IMR-90 (cell line): ENCODE results near the gene LSM14A. TPM values are rescaled to one million over a fixed set of nuclear protein-coding genes. Genes with fewer than 3 reads are reported as not detected.

Source experiments
- ATAC-seq: fragments of 200-7000 bp; cut with Tn5 transposase; 2 replicates; pipeline ENCODE4 v1.9.1; 2020; ENCODE audit warnings: low read depth, mild to moderate bottlenecking, moderate library complexity
- BruUV-seq: library from RNA; stranded (reverse); fragments of 400-500 nt; replicated peaks from 2 replicates; lab custom pipeline; 2021; lab: Mats Ljungman, UMichigan
- CTCF ChIA-PET: fragments of 300-600 bp; formaldehyde crosslinking; extraction: SDS; loops from one replicate; lab custom pipeline; 2021; ENCODE audit warnings: antibody characterized with exemption; lab: Yijun Ruan, JAX
- POLR2A ChIA-PET: fragments of 300-600 bp; sonication (Branson Sonifier 250); formaldehyde crosslinking; loops from one replicate; lab custom pipeline; 2022; ENCODE audit warnings: antibody characterized with exemption; ENCODE audit not compliant: unreplicated experiment; lab: Charles Lee
- DNase-seq: peaks from one replicate; pipeline ENCODE4 v3.0.0; 2013
- H2AFZ ChIP-seq: replicated peaks from 2 replicates; pipeline ENCODE3; 2013; ENCODE audit warnings: low read length, mild to moderate bottlenecking; ENCODE audit not compliant: poor library complexity
- H2AK5ac ChIP-seq: 2 replicates; pipeline ENCODE4 v1.6.1; 2013; ENCODE audit warnings: low read depth, low read length, inconsistent platforms
- H2AK9ac ChIP-seq: replicated peaks from 2 replicates; pipeline ENCODE3; 2013; ENCODE audit warnings: mild to moderate bottlenecking, low read depth, low read length, moderate library complexity; ENCODE audit not compliant: poor library complexity
- H2BK120ac ChIP-seq: 2 replicates; pipeline ENCODE4 v1.6.1; 2013; ENCODE audit warnings: low read depth, low read length, inconsistent platforms
- H2BK15ac ChIP-seq: 3 replicates; pipeline ENCODE4 v1.6.1; 2013; ENCODE audit warnings: low read depth, low read length, inconsistent platforms
- H2BK20ac ChIP-seq: 2 replicates; pipeline ENCODE4 v1.6.1; 2013; ENCODE audit warnings: low read depth, mild to moderate bottlenecking, inconsistent platforms, low read length, moderate library complexity
- H2BK5ac ChIP-seq: 2 replicates; pipeline ENCODE4 v1.6.1; 2013; ENCODE audit warnings: mild to moderate bottlenecking, low read depth, low read length, inconsistent platforms; ENCODE audit not compliant: poor library complexity, severe bottlenecking
- H3K14ac ChIP-seq: replicated peaks from 2 replicates; pipeline ENCODE4 v1.6.1; 2013; ENCODE audit warnings: low read depth, low read length, inconsistent platforms
- H3K18ac ChIP-seq: 2 replicates; pipeline ENCODE4 v1.6.1; 2013; ENCODE audit warnings: low read depth, low read length, control low read depth
- H3K23ac ChIP-seq: 2 replicates; pipeline ENCODE4 v1.6.1; 2013; ENCODE audit warnings: low read depth, low read length, inconsistent platforms
- H3K27ac ChIP-seq: 2 replicates; pipeline ENCODE4 v1.5.1; 2013; ENCODE audit warnings: mild to moderate bottlenecking, control low read depth, low read length; ENCODE audit not compliant: insufficient read depth
- H3K27me3 ChIP-seq: 2 replicates; pipeline ENCODE4 v1.6.1; 2013; ENCODE audit warnings: low read length; ENCODE audit not compliant: control insufficient read depth, insufficient read depth
- H3K36me3 ChIP-seq: 2 replicates; pipeline ENCODE4 v1.6.1; 2013; ENCODE audit warnings: low read length, mixed read lengths; ENCODE audit not compliant: control insufficient read depth, insufficient read depth
- H3K4ac ChIP-seq: 2 replicates; pipeline ENCODE4 v1.6.1; 2013; ENCODE audit warnings: low read depth, low read length, inconsistent platforms
- H3K4me1 ChIP-seq: 2 replicates; pipeline ENCODE4 v1.6.1; 2013; ENCODE audit warnings: low read length, mixed read lengths; ENCODE audit not compliant: control insufficient read depth, insufficient read depth
- H3K4me2 ChIP-seq: 2 replicates; pipeline ENCODE4 v1.6.1; 2013; ENCODE audit warnings: low read depth, mild to moderate bottlenecking, control low read depth, low read length, moderate library complexity
- H3K4me3 ChIP-seq: 2 replicates; pipeline ENCODE4 v1.5.1; 2013; ENCODE audit warnings: low read depth, mild to moderate bottlenecking, control low read depth, low read length, moderate library complexity; ENCODE audit not compliant: insufficient read depth
- H3K56ac ChIP-seq: 2 replicates; pipeline ENCODE4 v1.6.1; 2013; ENCODE audit warnings: low read length, inconsistent platforms; ENCODE audit not compliant: insufficient read depth; ENCODE audit errors: extremely low read depth
- H3K79me1 ChIP-seq, 2 experiments: 2 replicates each; pipeline ENCODE4 v1.6.1; 2013; ENCODE audit warnings: low read length in 2 of 2, inconsistent platforms in 1 of 2, low read depth in 1 of 2
- H3K9ac ChIP-seq: 2 replicates; pipeline ENCODE4 v1.6.1; 2013; ENCODE audit warnings: low read depth, low read length, control low read depth
- H3K9me1 ChIP-seq: 2 replicates; pipeline ENCODE4 v1.6.1; 2013; ENCODE audit warnings: low read length, inconsistent platforms; ENCODE audit not compliant: insufficient read depth
- H3K9me3 ChIP-seq: 2 replicates; pipeline ENCODE4 v1.6.1; 2013; ENCODE audit warnings: low read length; ENCODE audit not compliant: control insufficient read depth, insufficient read depth
- H4K20me1 ChIP-seq: 2 replicates; pipeline ENCODE4 v1.6.1; 2013; ENCODE audit warnings: low read length, inconsistent platforms; ENCODE audit not compliant: insufficient read depth
- H4K5ac ChIP-seq: 2 replicates; pipeline ENCODE4 v1.6.1; 2013; ENCODE audit warnings: mild to moderate bottlenecking, low read depth, low read length, control low read depth
- H4K8ac ChIP-seq, 2 experiments: 2 replicates each; pipeline ENCODE4 v1.6.1; 2013; ENCODE audit warnings: low read depth in 2 of 2, low read length in 2 of 2, control low read depth in 1 of 2, inconsistent platforms in 1 of 2
- H4K91ac ChIP-seq: 2 replicates; pipeline ENCODE4 v1.6.1; 2013; ENCODE audit warnings: low read depth, low read length, inconsistent platforms; ENCODE audit not compliant: insufficient read depth
- RFX5 ChIP-seq: IDR thresholded peaks from 2 replicates; pipeline ENCODE4 v1.8.0; 2012; ENCODE audit warnings: low read depth, mild to moderate bottlenecking, low read length, moderate library complexity
- USF2 ChIP-seq: fragments of 150-350 bp; IDR thresholded peaks from 2 replicates; pipeline ENCODE4 v1.6.1; 2017; ENCODE audit warnings: mild to moderate bottlenecking, antibody characterized with exemption, low read length, low read depth
- WGBS, 2 experiments: methylation state at CpG; one replicate each; pipeline versions ENCODE4 v1.1.5 to v1.1.7; 2013; ENCODE audit warnings: missing lambda C conversion rate in 2 of 2; ENCODE audit not compliant: insufficient read length in 1 of 2; ENCODE audit errors: extremely low coverage in 2 of 2; 5-methylcytosine and 5-hydroxymethylcytosine counted together
- dilution Hi-C: fragments of 300-500 bp; cut with HindIII; formaldehyde crosslinking; loops from one replicate; pipeline ENCODE4 v1.14.3; 2018; ENCODE audit warnings: low sequenced_read_pairs; ENCODE audit not compliant: unreplicated experiment
- in situ Hi-C: fragments of 300-500 bp; cut with MboI; formaldehyde crosslinking; loops from 3 replicates; pipeline ENCODE4 v1.14.3; 2019; ENCODE audit warnings: low sequenced_read_pairs, inconsistent platforms, mixed read lengths
- intact Hi-C: fragments of 100-400 bp; cut with micrococcal nuclease; formaldehyde crosslinking; loops from 2 replicates; pipeline ENCODE4 v1.10.0; 2022
- polyA plus RNA-seq, 3 experiments: library from polyadenylated mRNA; depleted of rRNA; stranded (reverse); fragments of >200 nt; gene quantifications; 2 replicates each; pipeline ENCODE4 v1.2.3, GENCODE V29; 2012; ENCODE audit warnings: low replicate concordance in 1 of 3
- total RNA-seq: library from RNA; depleted of rRNA; stranded (reverse); fragments of >200 nt; gene quantifications from 2 replicates; pipeline ENCODE4 v1.2.3, GENCODE V29; 2012
- TF ChIP-seq, protein P1 (sequence below): fragments of 150-350 bp; IDR thresholded peaks from 2 replicates; pipeline ENCODE4 v1.6.1; 2016; ENCODE audit warnings: low read depth, mild to moderate bottlenecking, low read length, moderate library complexity, borderline replicate concordance

The LSM14A gene
- total and polyA plus RNA-seq, 2 of the 4 experiments (the other 2 are of a cell fraction), result 44.3 to 54.8 TPM

DNA sequence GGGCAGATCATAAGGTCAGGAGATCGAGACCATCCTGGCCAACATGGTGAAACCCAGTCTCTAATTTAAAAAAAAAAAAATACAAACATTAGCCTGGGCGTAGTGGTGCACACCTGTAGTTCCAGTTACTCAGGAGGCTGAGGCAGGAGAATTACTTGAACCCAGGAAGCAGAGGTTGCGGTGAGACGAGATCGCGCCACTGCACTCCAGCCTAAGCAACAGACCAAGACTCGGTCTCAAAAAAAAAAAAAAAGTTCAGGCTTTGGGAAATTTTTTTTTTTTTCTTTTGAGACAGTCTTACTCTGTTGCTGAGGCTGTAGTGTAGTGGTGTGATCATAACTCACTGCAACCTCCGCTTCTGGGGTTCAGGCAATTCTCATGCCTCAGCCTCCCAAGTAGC is 14.7 kb downstream of the LSM14A start:
- peaks cover 99% of the 10 kb centered on the region for H4K20me1 ChIP-seq
- no peak overlapping the region for H2AK5ac ChIP-seq
- H3K27me3 ChIP-seq, result no peaks in the 10 kb centered on the region
- no peak overlapping the region for H3K27ac ChIP-seq
- DNase-seq (no peak), ATAC-seq (no peak)
- intact Hi-C loops (loop anchor here (5.0 kb wide), 1 partner anchor 35 kb away; no protein-coding TSS in a partner anchor), in situ Hi-C loops (no loop called here), dilution Hi-C loops (no loop called here)
- no peak overlapping the region for H2BK5ac ChIP-seq
- WGBS, 2 experiments, result 100% methylated on average over 1 of the region's 8 CpGs; no CpG with 5 or more reads in 1 of the 2 experiments
- H2AK9ac ChIP-seq, result no peak overlapping the region
- no peak overlapping the region for H3K18ac ChIP-seq
- CTCF ChIA-PET, result no interaction called here
- H3K56ac ChIP-seq, result no peak overlapping the region
- BruUV-seq, result no TSS peak
- no peaks in the 10 kb centered on the region for H3K9me3 ChIP-seq
- no peak overlapping the region for H4K8ac ChIP-seq
- H2BK120ac ChIP-seq, result no peak overlapping the region
- H3K4me2 ChIP-seq, result no peak overlapping the region
- no peak overlapping the region for H4K91ac ChIP-seq
- POLR2A ChIA-PET, result no interaction called here
- no peak overlapping the region for H3K4me3 ChIP-seq
- TF ChIP-seq, protein P1, sequence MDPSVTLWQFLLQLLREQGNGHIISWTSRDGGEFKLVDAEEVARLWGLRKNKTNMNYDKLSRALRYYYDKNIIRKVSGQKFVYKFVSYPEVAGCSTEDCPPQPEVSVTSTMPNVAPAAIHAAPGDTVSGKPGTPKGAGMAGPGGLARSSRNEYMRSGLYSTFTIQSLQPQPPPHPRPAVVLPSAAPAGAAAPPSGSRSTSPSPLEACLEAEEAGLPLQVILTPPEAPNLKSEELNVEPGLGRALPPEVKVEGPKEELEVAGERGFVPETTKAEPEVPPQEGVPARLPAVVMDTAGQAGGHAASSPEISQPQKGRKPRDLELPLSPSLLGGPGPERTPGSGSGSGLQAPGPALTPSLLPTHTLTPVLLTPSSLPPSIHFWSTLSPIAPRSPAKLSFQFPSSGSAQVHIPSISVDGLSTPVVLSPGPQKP, result no peak
- TF ChIP-seq RFX5 (no peak), USF2 (no peak)
- no peak overlapping the region for H3K9ac ChIP-seq
- no peak overlapping the region for H3K23ac ChIP-seq
- H2BK15ac ChIP-seq, result no peak overlapping the region
- H3K4me1 ChIP-seq, result peaks cover 13% of the 10 kb centered on the region
- no peak overlapping the region for H3K4ac ChIP-seq
- no peak overlapping the region for H4K5ac ChIP-seq
- peaks cover 9% of the 10 kb centered on the region for H3K9me1 ChIP-seq
- H3K36me3 ChIP-seq, result no peaks in the 10 kb centered on the region
- H3K14ac ChIP-seq, result no peak overlapping the region
- no peak overlapping the region for H2AFZ ChIP-seq
- no peak overlapping the region for H2BK20ac ChIP-seq
- peaks cover 7 to 69% of the 10 kb centered on the region in 2 experiments for H3K79me1 ChIP-seq
